Measurements from ENCODE around the gene GPR158. TPM values are rescaled to one million over a fixed set of nuclear protein-coding genes. Genes with fewer than 3 reads are reported as not detected.

The GPR158 gene
- total and polyA plus RNA-seq, 4 donors, result 0.02 to 0.97 TPM; not detected in 2

GRCh38 chr10:25170627-25171026, 4.2 kb upstream of the GPR158 start:
- WGBS, 2 donors, result 76 to 77% methylated on average over 1 of the region's 1 CpG
- DNase-seq, result no peak
- Histone ChIP-seq H3K4me3 (no peak overlapping the region), H3K27me3 (ENCODE audit: control insufficient read depth in 3 of 3, insufficient read depth in 3 of 3, low read length in 2 of 3) (peaks cover 2 to 9% (median 6%) of the 10 kb centered on the region in 3 donors), H3K9ac (ENCODE audit: insufficient read depth in 1 of 2, low read length in 2 of 2) (no peak overlapping the region), H3K36me3 (ENCODE audit: control insufficient read depth in 4 of 4, insufficient read depth in 4 of 4, low read length in 4 of 4) (no peaks in the 10 kb centered on the region), H3K4me1 (ENCODE audit: control insufficient read depth in 5 of 5, insufficient read depth in 5 of 5, low read length in 5 of 5) (peaks cover 0 to 12% (median 6%) of the 10 kb centered on the region in 5 donors), H3K27ac (ENCODE audit: low read depth in 1 of 2, low read length in 1 of 2) (no peak overlapping the region), H3K9me3 (ENCODE audit: control insufficient read depth in 4 of 4, insufficient read depth in 3 of 4, low read length in 3 of 4) (peaks cover 0 to 8% (median 0%) of the 10 kb centered on the region in 4 donors)
- no peak for TF ChIP-seq CTCF (IDR thresholded peaks at IDR 0.05; ENCODE audit: control extremely low read depth, extremely low read depth)
- ATAC-seq (ENCODE audit: insufficient read depth, low FRiP score), result no peak

- 4 to 5% methylated on average over 64 to 66 of the region's 66 CpGs for WGBS, 2 donors
- Histone ChIP-seq H3K36me3 (ENCODE audit: control insufficient read depth in 4 of 4, insufficient read depth in 4 of 4, low read length in 4 of 4) (no peaks in the 10 kb centered on the region), H3K9ac (ENCODE audit: insufficient read depth in 1 of 2, low read length in 2 of 2) (no peak overlapping the region), H3K27ac (ENCODE audit: low read depth in 1 of 2, low read length in 1 of 2) (no peak overlapping the region), H3K4me3 (peak overlapping the region; percentile 24), H3K9me3 (ENCODE audit: control insufficient read depth in 4 of 4, insufficient read depth in 3 of 4, low read length in 3 of 4) (peaks cover 0 to 12% (median 0%) of the 10 kb centered on the region in 4 donors), H3K4me1 (ENCODE audit: control insufficient read depth in 5 of 5, insufficient read depth in 5 of 5, low read length in 5 of 5) (peaks cover 0 to 18% (median 6%) of the 10 kb centered on the region in 5 donors), H3K27me3 (ENCODE audit: control insufficient read depth in 3 of 3, insufficient read depth in 3 of 3, low read length in 2 of 3) (peaks cover 6 to 31% (median 31%) of the 10 kb centered on the region in 3 donors)
- DNase-seq (peak; percentile 10 to 41 (median 41)), ATAC-seq (ENCODE audit: insufficient read depth, low FRiP score) (no peak)
- TF ChIP-seq CTCF (IDR thresholded peaks at IDR 0.05; ENCODE audit: control extremely low read depth, extremely low read depth), result no peak
Measured at GRCh38 chr10:25175527-25176420, 973 bp downstream of the GPR158 start.

GRCh38 chr10:25176421-25176968, 1.7 kb downstream of the GPR158 start:
- Histone ChIP-seq H3K9me3 (ENCODE audit: control insufficient read depth in 4 of 4, insufficient read depth in 3 of 4, low read length in 3 of 4) (peaks cover 0 to 12% (median 0%) of the 10 kb centered on the region in 4 donors), H3K4me3 (no peak overlapping the region), H3K27ac (ENCODE audit: low read depth in 1 of 2, low read length in 1 of 2) (no peak overlapping the region), H3K27me3 (ENCODE audit: control insufficient read depth in 3 of 3, insufficient read depth in 3 of 3, low read length in 2 of 3) (peaks cover 6 to 31% (median 31%) of the 10 kb centered on the region in 3 donors), H3K36me3 (ENCODE audit: control insufficient read depth in 4 of 4, insufficient read depth in 4 of 4, low read length in 4 of 4) (no peaks in the 10 kb centered on the region), H3K4me1 (ENCODE audit: control insufficient read depth in 5 of 5, insufficient read depth in 5 of 5, low read length in 5 of 5) (peaks cover 0 to 18% (median 6%) of the 10 kb centered on the region in 5 donors), H3K9ac (ENCODE audit: insufficient read depth in 1 of 2, low read length in 2 of 2) (no peak overlapping the region)
- WGBS, 2 donors, result 2% methylated on average over 27 to 36 of the region's 36 CpGs
- ATAC-seq (ENCODE audit: insufficient read depth, low FRiP score) (no peak), DNase-seq (no peak)
- TF ChIP-seq CTCF (IDR thresholded peaks at IDR 0.05; ENCODE audit: control extremely low read depth, extremely low read depth), result no peak

Measured in lung (tissue), 12 donors.